IPS-18c (cell line): ENCODE measurements around the gene KCNJ18.
"Not testable (repeated sequence)": the region's sequence is repeated elsewhere in the genome, so short reads cannot be mapped to it uniquely, and the experiment has no call there.

ENCODE experiments used
- H3K4me3 ChIP-seq: 2 replicates; pipeline ENCODE4 v1.7.0; 2013; ENCODE audit warnings: low read depth, mild to moderate bottlenecking, low read length, moderate library complexity; ENCODE audit not compliant: insufficient read depth
- H3K9me3 ChIP-seq: one replicate; pipeline ENCODE4 v1.6.1; 2013; ENCODE audit warnings: mild to moderate bottlenecking, low read length, moderate library complexity; ENCODE audit not compliant: control insufficient read depth, insufficient read depth

The KCNJ18 gene

GRCh38 chr17:21691883-21692703, at the start of gene KCNJ18:
Gene KCNJ18 (plus strand): TSS chr17:21692523. CDS start chr17:21702787, 10,264 bp downstream.
- H3K4me3 ChIP-seq, H3K9me3 ChIP-seq: not testable (repeated sequence)

- not testable (repeated sequence) for H3K9me3 ChIP-seq, H3K4me3 ChIP-seq
Observed at GRCh38 chr17:21648125-21648524, 44.2 kb upstream of the KCNJ18 start.

DNA sequence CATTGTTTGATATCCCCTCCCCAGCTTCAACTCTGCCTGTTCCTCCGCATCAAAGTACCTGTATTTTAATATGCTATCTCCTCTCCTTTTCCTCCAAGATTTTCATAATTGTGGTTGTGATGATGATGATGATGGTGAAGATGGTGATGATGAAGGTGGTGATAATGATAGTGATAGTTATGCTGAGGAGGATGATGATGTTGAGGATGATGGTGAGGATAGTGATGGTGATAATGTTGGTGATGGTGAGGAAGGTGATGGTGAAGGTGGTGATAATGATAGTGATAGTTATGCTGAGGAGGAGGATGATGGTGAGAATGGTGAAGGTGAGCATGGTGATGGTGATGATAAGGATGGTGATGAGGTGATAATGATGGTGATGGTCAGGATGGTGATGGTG, 42.3 kb upstream of the KCNJ18 start:
- H3K4me3 ChIP-seq, H3K9me3 ChIP-seq: not testable (repeated sequence)

- not testable (repeated sequence) for H3K9me3 ChIP-seq, H3K4me3 ChIP-seq
Observed at GRCh38 chr17:21652049-21652448, 40.3 kb upstream of the KCNJ18 start.

DNA sequence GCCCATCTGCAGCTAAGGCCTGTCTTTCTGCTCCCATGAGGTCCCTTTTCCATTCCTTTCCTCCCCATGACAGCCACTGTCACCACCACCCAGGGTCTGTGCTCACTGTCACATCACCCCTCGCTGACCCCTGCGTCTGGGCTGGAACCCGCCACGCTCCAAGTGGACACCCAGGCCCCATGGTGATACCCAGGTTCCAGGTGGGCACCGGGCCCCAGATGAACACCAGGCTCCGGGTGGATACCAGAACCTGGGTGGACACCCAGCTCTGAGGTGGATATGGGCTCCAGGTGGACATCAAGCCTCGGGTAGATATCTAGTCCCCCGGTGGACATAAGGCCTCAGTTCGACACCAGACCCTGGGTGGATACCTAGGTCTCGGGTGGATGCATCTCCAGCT, 39.1 kb upstream of the KCNJ18 start:
- not testable (repeated sequence) for H3K9me3 ChIP-seq, H3K4me3 ChIP-seq

DNA sequence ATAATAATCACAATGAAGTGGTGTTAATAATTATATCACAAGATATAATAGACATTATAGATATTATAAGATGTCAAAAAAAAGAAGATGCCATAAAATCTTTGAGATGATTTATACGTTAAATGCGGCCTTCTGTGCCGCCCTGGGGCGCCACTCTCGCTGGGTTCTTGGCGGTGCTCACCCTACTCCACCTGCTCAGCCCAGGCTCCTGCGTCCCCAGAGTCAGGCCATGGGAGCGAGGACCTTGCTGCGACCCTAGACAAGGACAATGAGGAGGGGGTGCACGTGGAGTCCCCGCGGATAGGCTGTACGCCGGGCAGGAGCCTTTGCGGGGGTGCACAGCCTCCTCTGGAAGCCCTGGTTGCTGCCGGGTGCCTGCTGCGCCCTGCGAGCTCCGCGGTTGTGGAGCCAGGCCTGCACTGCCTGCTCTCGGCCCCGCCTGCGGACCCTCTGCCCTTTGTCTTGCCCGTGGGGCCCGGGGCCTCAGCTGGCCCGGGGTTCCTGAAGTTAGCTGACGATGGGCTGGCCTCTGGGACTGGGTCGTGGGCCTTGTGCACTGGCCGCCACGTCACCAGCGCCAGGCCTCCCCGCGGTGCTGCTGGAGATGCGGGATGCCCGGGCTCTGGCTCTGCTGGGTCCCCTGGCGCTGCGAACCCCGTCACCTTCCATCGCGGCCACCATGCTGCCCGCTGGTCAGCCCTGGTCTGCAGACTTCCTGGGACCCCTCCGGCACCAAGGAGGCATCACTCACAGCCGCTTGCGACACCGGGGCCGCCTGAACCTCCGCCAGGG, 35.6 kb upstream of the KCNJ18 start:
- H3K9me3 ChIP-seq, result not testable (repeated sequence)

DNA sequence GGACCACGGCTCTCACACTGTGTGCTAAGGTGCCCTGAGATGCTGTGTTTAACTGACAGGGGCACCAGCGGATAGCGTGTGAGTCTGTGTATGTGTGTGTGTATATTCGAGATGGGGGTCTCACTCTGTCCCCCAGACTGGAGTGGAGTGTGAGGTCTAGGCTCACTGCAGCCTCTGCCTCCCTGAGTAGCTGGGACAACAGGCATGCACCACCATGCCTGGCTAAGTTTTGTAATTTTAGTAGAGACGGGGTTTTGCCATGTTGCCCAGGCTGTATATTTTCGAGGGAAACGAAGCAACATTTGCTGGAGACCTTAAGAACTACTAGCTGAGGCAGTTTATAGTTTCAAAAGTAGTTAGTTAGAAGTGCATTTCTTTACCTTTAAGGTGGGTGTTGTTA, 32.7 kb upstream of the KCNJ18 start:
- H3K9me3 ChIP-seq, H3K4me3 ChIP-seq: not testable (repeated sequence)

More for the DNA sequence above, 35.6 kb upstream of the KCNJ18 start:
- not testable (repeated sequence) for H3K4me3 ChIP-seq

GRCh38 chr17:21661455-21661854, 30.9 kb upstream of the KCNJ18 start:
- not testable (repeated sequence) for H3K9me3 ChIP-seq, H3K4me3 ChIP-seq

DNA sequence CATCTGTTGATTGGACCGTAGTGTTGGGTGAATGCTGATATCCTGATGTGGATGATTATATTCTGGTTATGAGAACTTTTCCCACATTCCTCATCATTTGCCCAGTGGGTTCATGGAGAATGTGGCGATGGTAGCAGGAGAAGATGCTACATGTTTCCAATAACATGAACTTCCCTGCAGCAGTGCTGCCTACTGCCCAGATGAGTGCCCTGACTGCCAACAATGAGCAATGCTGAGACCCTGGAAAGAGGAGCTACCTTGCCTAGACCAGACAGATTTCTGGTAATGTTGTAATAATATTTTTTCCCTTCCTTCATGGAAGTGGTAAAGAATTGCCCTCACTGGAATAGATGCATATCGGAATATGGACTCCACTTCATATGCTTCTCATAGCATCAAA, 29.2 kb upstream of the KCNJ18 start:
- not testable (repeated sequence) for H3K4me3 ChIP-seq

DNA sequence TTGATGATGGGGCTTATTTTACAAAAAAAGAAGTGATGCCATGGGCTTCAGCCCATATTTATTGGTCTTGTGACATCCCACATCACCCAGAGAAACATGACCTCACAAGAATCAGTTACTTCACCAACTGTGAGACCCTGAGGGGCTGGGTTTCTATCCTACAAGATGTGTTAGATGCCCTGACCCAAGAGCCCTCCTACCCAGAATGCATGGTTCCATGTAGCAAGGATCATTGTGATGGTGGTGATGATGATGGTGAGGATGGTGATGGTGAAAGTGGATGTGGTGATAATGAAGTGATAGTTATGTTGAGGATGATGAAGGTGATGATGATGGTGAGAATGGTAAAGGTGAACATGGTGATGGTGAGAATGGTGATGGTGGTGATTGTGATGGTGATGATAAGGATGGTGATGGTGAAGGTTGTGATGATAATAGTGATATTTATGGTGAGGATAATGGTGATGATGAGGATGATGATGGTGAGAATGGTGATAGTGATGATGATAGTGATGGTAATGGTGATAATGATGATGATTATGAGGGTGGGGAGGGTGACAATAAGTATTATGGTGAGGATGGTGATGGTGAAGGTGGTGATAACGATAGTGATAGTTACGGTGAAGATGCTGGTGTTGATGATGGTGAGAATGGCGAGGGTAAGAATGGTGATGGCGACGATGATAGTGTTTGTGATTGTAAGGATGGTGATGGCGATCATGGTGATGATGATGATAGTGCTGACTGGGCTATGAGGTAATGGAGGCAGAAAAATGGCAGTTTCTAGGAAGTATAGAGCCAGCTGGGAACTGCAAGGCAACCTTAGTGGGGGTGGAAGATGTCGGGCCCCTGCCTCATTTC, 28.5 kb upstream of the KCNJ18 start:
- not testable (repeated sequence) for H3K9me3 ChIP-seq

More for the DNA sequence above, 29.2 kb upstream of the KCNJ18 start:
- H3K9me3 ChIP-seq, result not testable (repeated sequence)

GRCh38 chr17:21665171-21665570, 27.2 kb upstream of the KCNJ18 start:
- H3K9me3 ChIP-seq, H3K4me3 ChIP-seq: not testable (repeated sequence)

More for the DNA sequence above, 28.5 kb upstream of the KCNJ18 start:
- not testable (repeated sequence) for H3K4me3 ChIP-seq

GRCh38 chr17:21665935-21666493, 26.3 kb upstream of the KCNJ18 start:
- H3K4me3 ChIP-seq, H3K9me3 ChIP-seq: not testable (repeated sequence)

DNA sequence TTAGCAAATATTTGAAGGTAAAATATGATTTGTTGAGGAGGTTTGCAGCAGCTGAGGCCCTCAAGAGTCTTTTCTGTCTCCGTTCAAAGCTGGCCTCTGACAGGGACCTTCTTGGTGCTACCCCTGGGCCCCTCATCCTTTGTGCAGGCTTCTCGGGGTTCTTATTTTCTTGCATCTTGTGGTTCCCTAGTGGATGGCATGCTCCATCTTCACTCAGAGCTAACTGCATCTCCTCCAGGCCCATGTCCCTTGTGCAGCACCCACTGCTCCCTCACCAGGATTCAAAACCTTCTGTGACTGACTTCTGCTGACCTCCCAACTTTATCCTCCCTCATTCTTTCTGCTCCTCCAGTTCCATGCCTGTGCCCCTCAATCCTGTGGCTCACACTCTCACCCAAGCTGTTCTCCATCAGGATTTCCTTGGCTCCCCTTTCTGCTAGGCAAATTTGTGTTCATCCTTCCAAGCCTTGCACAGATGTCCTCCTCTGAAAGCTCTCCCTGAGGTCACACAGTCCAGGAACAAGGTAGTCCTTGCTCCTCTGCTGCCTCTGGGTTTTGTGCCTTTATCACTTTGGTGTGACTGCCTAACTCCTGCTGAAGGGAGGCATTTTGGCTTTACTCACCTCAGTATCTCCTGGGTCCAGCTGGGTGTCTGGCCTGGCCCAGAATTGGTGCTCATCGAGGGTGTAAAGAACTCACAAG, 25.5 kb upstream of the KCNJ18 start:
- not testable (repeated sequence) for H3K9me3 ChIP-seq, H3K4me3 ChIP-seq

GRCh38 chr17:21667413-21668117, 24.8 kb upstream of the KCNJ18 start:
- not testable (repeated sequence) for H3K4me3 ChIP-seq, H3K9me3 ChIP-seq

GRCh38 chr17:21668118-21668488, 24.2 kb upstream of the KCNJ18 start:
- H3K4me3 ChIP-seq, H3K9me3 ChIP-seq: not testable (repeated sequence)

GRCh38 chr17:21668746-21669508, 23.4 kb upstream of the KCNJ18 start:
- not testable (repeated sequence) for H3K9me3 ChIP-seq, H3K4me3 ChIP-seq
